ENCODE data around the gene DPH7. TPM values are rescaled to one million over a fixed set of nuclear protein-coding genes. Genes with fewer than 3 reads are reported as not detected.
"Not testable (repeated sequence)": the region's sequence is repeated elsewhere in the genome, so short reads cannot be mapped to it uniquely, and the experiment has no call there.

The DPH7 gene
- total RNA-seq, 1 donor from 2014 or later, result 51.7 TPM

- Mint-ChIP-seq H3K4me3 (no peak overlapping the region), H3K27me3 (no peaks in the 10 kb centered on the region), H3K4me1 (peaks cover 5% of the 10 kb centered on the region), H3K36me3 (ENCODE audit: low read depth) (peaks cover 38% of the 10 kb centered on the region), H3K9me3 (no peaks in the 10 kb centered on the region), H3K27ac (no peak overlapping the region)
- no peak for DNase-seq
- intact Hi-C loops (cut with micrococcal nuclease), result no loop called here
Observed at GRCh38 chr9:137556069-137556838, 22.5 kb downstream of the DPH7 start.

DNA sequence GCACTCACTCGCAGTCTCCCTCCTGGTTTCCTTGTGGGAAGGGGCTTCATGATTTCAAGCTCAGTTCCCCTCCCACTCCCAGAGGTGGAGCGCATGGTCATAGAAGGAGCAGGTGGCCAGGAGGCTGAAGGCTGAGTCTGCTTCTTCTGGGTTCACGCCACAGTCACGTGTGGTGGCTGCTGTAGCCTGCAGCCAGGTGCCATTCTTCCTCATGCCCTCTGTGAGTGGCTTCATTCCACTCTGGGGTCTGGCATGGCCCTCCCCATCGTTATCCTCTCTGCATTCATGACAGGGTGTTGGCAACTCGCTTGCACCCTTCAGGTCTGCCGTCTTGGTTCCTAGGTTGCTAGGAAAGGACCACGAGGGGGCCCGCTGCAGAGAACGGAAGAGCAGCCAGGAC lies 23.5 kb downstream of the DPH7 start:
- H3K27me3 Mint-ChIP-seq, result no peaks in the 10 kb centered on the region
- intact Hi-C loops (cut with micrococcal nuclease), result no loop called here
- no peak overlapping the region for H3K4me3 Mint-ChIP-seq
- no peak for DNase-seq
- H3K9me3 Mint-ChIP-seq, result no peaks in the 10 kb centered on the region
- no peak overlapping the region for H3K27ac Mint-ChIP-seq
- H3K4me1 Mint-ChIP-seq, result peaks cover 7% of the 10 kb centered on the region
- H3K36me3 Mint-ChIP-seq (ENCODE audit: low read depth), result peaks cover 39% of the 10 kb centered on the region

- Mint-ChIP-seq H3K9me3 (no peaks in the 10 kb centered on the region), H3K27me3 (no peaks in the 10 kb centered on the region), H3K4me3 (no peak overlapping the region), H3K36me3 (ENCODE audit: low read depth) (peaks cover 31% of the 10 kb centered on the region), H3K4me1 (peaks cover 9% of the 10 kb centered on the region), H3K27ac (no peak overlapping the region)
- intact Hi-C loops (cut with micrococcal nuclease), result loop anchor here (5.0 kb wide), 2 partner anchors 97 to 762 kb away; partner anchors contain the start of genes NSMF and TMEM141
- no peak for DNase-seq
Observed at GRCh38 chr9:137554349-137554748, 24.4 kb downstream of the DPH7 start.

GRCh38 chr9:137553654-137554053 lies 25.1 kb downstream of the DPH7 start:
- intact Hi-C loops (cut with micrococcal nuclease), result loop anchor here (5.0 kb wide), 2 partner anchors 96 to 761 kb away; partner anchors contain the start of genes NSMF and TMEM141
- not testable (repeated sequence) for H3K27ac Mint-ChIP-seq, DNase-seq, H3K9me3 Mint-ChIP-seq, H3K27me3 Mint-ChIP-seq
- H3K36me3 Mint-ChIP-seq (ENCODE audit: low read depth), result peaks cover 31% of the 10 kb centered on the region
- H3K4me3 Mint-ChIP-seq, result peak overlapping the region; percentile 37
- peaks cover 11% of the 10 kb centered on the region for H3K4me1 Mint-ChIP-seq

GRCh38 chr9:137552022-137552768 lies 26.5 kb downstream of the DPH7 start:
- Mint-ChIP-seq H3K27ac (peak overlapping the region; percentile 81), H3K4me1 (peaks cover 13% of the 10 kb centered on the region), H3K27me3 (no peaks in the 10 kb centered on the region), H3K36me3 (ENCODE audit: low read depth) (peaks cover 27% of the 10 kb centered on the region), H3K9me3 (no peaks in the 10 kb centered on the region), H3K4me3 (peak overlapping the region; percentile 86)
- intact Hi-C loops (cut with micrococcal nuclease), result loop anchor here (5.0 kb wide), 2 partner anchors 95 to 760 kb away; partner anchors contain the start of genes NSMF and TMEM141
- no peak for DNase-seq

GRCh38 chr9:137551264-137552021 lies 27.3 kb downstream of the DPH7 start, which contains the start of gene MRPL41:
MRPL41 (plus strand) TSS chr9:137551879; CDS start chr9:137552082, 203 bp downstream.
- Mint-ChIP-seq H3K27me3 (no peaks in the 10 kb centered on the region), H3K9me3 (no peaks in the 10 kb centered on the region), H3K36me3 (ENCODE audit: low read depth) (peaks cover 25% of the 10 kb centered on the region), H3K4me1 (peaks cover 13% of the 10 kb centered on the region), H3K27ac (peak within 1 kb of the TSS; percentile 81), H3K4me3 (peak within 1 kb of the TSS; percentile 86)
- DNase-seq, result peak; percentile 98
- intact Hi-C loops (cut with micrococcal nuclease), result loop anchor here (1.0 to 5.0 kb wide), 6 partner anchors 17 to 759 kb away; partner anchors contain the start of genes ARRDC1, DPH7, NSMF and TMEM141

DNA sequence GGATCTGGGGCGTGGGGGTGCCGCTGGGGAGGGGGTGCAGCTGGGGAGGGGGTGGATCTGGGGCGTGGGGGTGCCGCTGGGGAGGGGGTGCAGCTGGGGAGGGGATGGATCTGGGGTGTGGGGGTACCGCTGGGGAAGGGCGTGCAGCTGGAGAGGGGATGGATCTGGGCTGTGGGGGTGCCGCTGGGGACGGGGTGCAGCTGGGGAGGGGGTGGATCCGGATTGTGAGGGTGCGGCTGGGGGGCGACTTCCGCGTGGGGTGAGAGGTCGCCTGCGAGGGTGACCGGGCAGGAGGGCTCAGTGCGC lies 27.8 kb downstream of the DPH7 start:
- Mint-ChIP-seq H3K4me3 (peak overlapping the region; percentile 86), H3K4me1 (peaks cover 17% of the 10 kb centered on the region), H3K36me3 (ENCODE audit: low read depth) (peaks cover 20% of the 10 kb centered on the region)
- not testable (repeated sequence) for H3K9me3 Mint-ChIP-seq, H3K27me3 Mint-ChIP-seq, H3K27ac Mint-ChIP-seq, DNase-seq
- intact Hi-C loops (cut with micrococcal nuclease), result loop anchor here (1.0 to 5.0 kb wide), 6 partner anchors 16 to 759 kb away; partner anchors contain the start of genes ARRDC1, DPH7, NSMF and TMEM141

- no peaks in the 10 kb centered on the region for H3K9me3 Mint-ChIP-seq
- H3K4me3 Mint-ChIP-seq, result peak within 1 kb of the TSS; percentile 94
- no peaks in the 10 kb centered on the region for H3K27me3 Mint-ChIP-seq
- DNase-seq, result peak; percentile 91
- H3K27ac Mint-ChIP-seq, result peak within 1 kb of the TSS; percentile 86
- intact Hi-C loops (cut with micrococcal nuclease), result loop anchor here (2.0 to 5.0 kb wide), 5 partner anchors 15 to 758 kb away; partner anchors contain the start of genes DPH7, NSMF, TMEM141 and ZMYND19
- H3K36me3 Mint-ChIP-seq (ENCODE audit: low read depth), result peaks cover 16% of the 10 kb centered on the region
- H3K4me1 Mint-ChIP-seq, result peaks cover 17% of the 10 kb centered on the region
Observed at GRCh38 chr9:137550231-137550621, 28.5 kb downstream of the DPH7 start, which contains the start of gene PNPLA7. PNPLA7 (minus strand) TSS chr9:137550402; CDS start chr9:137550197, 205 bp downstream.

- no peak for DNase-seq
- Mint-ChIP-seq H3K9me3 (no peaks in the 10 kb centered on the region), H3K36me3 (ENCODE audit: low read depth) (peaks cover 6% of the 10 kb centered on the region), H3K27me3 (no peaks in the 10 kb centered on the region), H3K4me3 (peak overlapping the region; percentile 28), H3K4me1 (peaks cover 21% of the 10 kb centered on the region), H3K27ac (no peak overlapping the region)
- intact Hi-C loops (cut with micrococcal nuclease), result no loop called here
Observed at GRCh38 chr9:137547687-137548543, 30.8 kb downstream of the DPH7 start.

GRCh38 chr9:137545123-137545522 lies 33.6 kb downstream of the DPH7 start:
- intact Hi-C loops (cut with micrococcal nuclease), result no loop called here
- no peak for DNase-seq
- Mint-ChIP-seq H3K27me3 (no peaks in the 10 kb centered on the region), H3K9me3 (no peaks in the 10 kb centered on the region), H3K4me3 (no peak overlapping the region), H3K4me1 (peaks cover 16% of the 10 kb centered on the region), H3K27ac (no peak overlapping the region), H3K36me3 (ENCODE audit: low read depth) (no peaks in the 10 kb centered on the region)

GRCh38 chr9:137544176-137544760 lies 34.5 kb downstream of the DPH7 start:
- Mint-ChIP-seq H3K4me3 (no peak overlapping the region), H3K27ac (no peak overlapping the region), H3K9me3 (no peaks in the 10 kb centered on the region), H3K36me3 (ENCODE audit: low read depth) (no peaks in the 10 kb centered on the region), H3K27me3 (no peaks in the 10 kb centered on the region), H3K4me1 (peaks cover 14% of the 10 kb centered on the region)
- intact Hi-C loops (cut with micrococcal nuclease), result no loop called here
- DNase-seq, result no peak

GRCh38 chr9:137543237-137543963 lies 35.3 kb downstream of the DPH7 start:
- Mint-ChIP-seq H3K27me3 (no peaks in the 10 kb centered on the region), H3K27ac (no peak overlapping the region), H3K36me3 (ENCODE audit: low read depth) (no peaks in the 10 kb centered on the region), H3K9me3 (no peaks in the 10 kb centered on the region), H3K4me1 (peaks cover 12% of the 10 kb centered on the region), H3K4me3 (no peak overlapping the region)
- DNase-seq, result no peak
- intact Hi-C loops (cut with micrococcal nuclease), result no loop called here

Measured in activated CD4-positive, alpha-beta T cell treated with anti-CD3 and anti-CD28 coated beads, Interleukin-2, amount 10 ng/mL, durations not matched to agents 24 days and 14 days (primary cell).